Hepatocyte (in vitro differentiated cells): ENCODE measurements around the gene PRLH. TPM values are rescaled to one million over a fixed set of nuclear protein-coding genes. Genes with fewer than 3 reads are reported as not detected.

Source experiments
- DNase-seq: peaks from one replicate; pipeline ENCODE4 v3.0.0-alpha.2; 2016; ENCODE audit warnings: low spot score
- H2AFZ ChIP-seq: fragments of 200-600 bp; sonication (generic); 2 replicates; pipeline ENCODE4 v1.6.0; 2016; ENCODE audit warnings: antibody characterized with exemption, mild to moderate bottlenecking
- H3K27ac ChIP-seq: fragments of 200-600 bp; sonication (generic); 2 replicates; pipeline ENCODE4 v1.5.1; 2016; ENCODE audit warnings: mild to moderate bottlenecking
- H3K27me3 ChIP-seq: fragments of 200-600 bp; sonication (generic); 2 replicates; pipeline ENCODE4 v1.6.1; 2016
- H3K36me3 ChIP-seq: fragments of 200-600 bp; sonication (generic); replicated peaks from 2 replicates; pipeline ENCODE4 v1.5.1; 2016; ENCODE audit warnings: low read depth; ENCODE audit not compliant: insufficient read depth
- H3K4me1 ChIP-seq: fragments of 200-600 bp; sonication (generic); 2 replicates; pipeline ENCODE4 v1.5.1; 2016; ENCODE audit warnings: mild to moderate bottlenecking, moderate library complexity; ENCODE audit not compliant: insufficient read depth
- H3K4me2 ChIP-seq: fragments of 200-600 bp; sonication (generic); 2 replicates; pipeline ENCODE4 v1.6.0; 2016
- H3K4me3 ChIP-seq: fragments of 200-600 bp; sonication (generic); 2 replicates; pipeline ENCODE4 v1.5.1; 2016; ENCODE audit warnings: mild to moderate bottlenecking
- H3K79me2 ChIP-seq: fragments of 200-600 bp; sonication (generic); 2 replicates; pipeline ENCODE4 v1.6.0; 2017; ENCODE audit warnings: mild to moderate bottlenecking
- H3K9me2 ChIP-seq: fragments of 200-600 bp; sonication (generic); replicated peaks from 2 replicates; pipeline ENCODE4 v1.6.0; 2017; ENCODE audit warnings: mild to moderate bottlenecking; ENCODE audit not compliant: insufficient read depth
- H3K9me3 ChIP-seq: fragments of 200-600 bp; sonication (generic); 2 replicates; pipeline ENCODE4 v1.5.1; 2016; ENCODE audit warnings: low read depth, mild to moderate bottlenecking
- H4K20me1 ChIP-seq: fragments of 200-600 bp; sonication (generic); 2 replicates; pipeline ENCODE4 v1.6.0; 2016; ENCODE audit warnings: mild to moderate bottlenecking; ENCODE audit not compliant: insufficient read depth, poor library complexity, severe bottlenecking
- CTCF ChIP-seq: fragments of 200-600 bp; sonication (generic); IDR thresholded peaks from 2 replicates; pipeline ENCODE4 v1.5.1; 2016; ENCODE audit warnings: antibody characterized with exemption, mild to moderate bottlenecking; ENCODE audit not compliant: poor library complexity
- EZH2 ChIP-seq: fragments of 200-600 bp; sonication (generic); IDR thresholded peaks from 2 replicates; pipeline ENCODE4 v1.6.1; 2016; ENCODE audit warnings: antibody characterized with exemption, mild to moderate bottlenecking, borderline replicate concordance
- EZH2phosphoT487 ChIP-seq: fragments of 200-600 bp; sonication (generic); IDR thresholded peaks from one replicate; pipeline ENCODE4 v1.6.1; 2018; ENCODE audit warnings: antibody characterized with exemption, mild to moderate bottlenecking, low read depth, moderate library complexity; ENCODE audit not compliant: unreplicated experiment, severe bottlenecking
- WGBS: methylation state at CpG from one replicate; pipeline ENCODE4 v1.1.6; 2016; ENCODE audit warnings: low lambda C conversion rate; ENCODE audit errors: missing lambda C conversion rate; 5-methylcytosine and 5-hydroxymethylcytosine counted together
- polyA plus RNA-seq: library from polyadenylated mRNA; unstranded; fragments of >200 nt; fragmentation: Nextera tagmentation; extraction: Ambion mirVana; gene quantifications from 2 replicates; pipeline ENCODE4 v1.2.1, GENCODE V29; 2016
- total RNA-seq: library from RNA; depleted of rRNA; stranded (reverse); fragments of >200 nt; gene quantifications from 2 replicates; pipeline ENCODE4 v1.2.3, GENCODE V29; 2014

The PRLH gene
- total and polyA plus RNA-seq, 2 experiments from 2014 or later = not detected

GRCh38 chr2:237574467-237574866 is 8.1 kb downstream of the PRLH start:
- H3K36me3 ChIP-seq = no peaks in the 10 kb centered on the region
- H4K20me1 ChIP-seq = no peaks in the 10 kb centered on the region
- peaks cover 11% of the 10 kb centered on the region for H3K4me1 ChIP-seq
- 94% methylated on average over 9 of the region's 9 CpGs for whole genome bisulfite sequencing
- no peaks in the 10 kb centered on the region for H3K9me2 ChIP-seq
- H3K27me3 ChIP-seq = no peaks in the 10 kb centered on the region
- H3K4me2 ChIP-seq = no peak overlapping the region
- H2AFZ ChIP-seq = no peak overlapping the region
- H3K27ac ChIP-seq = peak overlapping the region; percentile 3
- no peaks in the 10 kb centered on the region for H3K79me2 ChIP-seq
- no peak overlapping the region for H3K4me3 ChIP-seq
- TF ChIP-seq EZH2phosphoT487 = no peak
- no peak for TF ChIP-seq EZH2
- no peak for DNase-seq
- no peaks in the 10 kb centered on the region for H3K9me3 ChIP-seq

- no peak overlapping the region for H2AFZ ChIP-seq
Observed at GRCh38 chr2:237574894-237575868, 8.8 kb downstream of the PRLH start.

GRCh38 chr2:237575869-237576862 is 9.8 kb downstream of the PRLH start:
- no peaks in the 10 kb centered on the region for H3K79me2 ChIP-seq
- H3K36me3 ChIP-seq = no peaks in the 10 kb centered on the region
- TF ChIP-seq CTCF (no peak), EZH2 (no peak), EZH2phosphoT487 (no peak)

More at GRCh38 chr2:237574894-237575868, 8.8 kb downstream of the PRLH start:
- Histone ChIP-seq H3K4me2 (no peak overlapping the region), H3K79me2 (no peaks in the 10 kb centered on the region), H3K27me3 (no peaks in the 10 kb centered on the region), H3K4me1 (peaks cover 11% of the 10 kb centered on the region), H3K27ac (peak overlapping the region; percentile 3), H3K4me3 (no peak overlapping the region), H4K20me1 (no peaks in the 10 kb centered on the region), H3K9me2 (no peaks in the 10 kb centered on the region), H3K9me3 (no peaks in the 10 kb centered on the region), H3K36me3 (no peaks in the 10 kb centered on the region)
- WGBS = 81% methylated on average over 21 of the region's 25 CpGs
- no peak for TF ChIP-seq EZH2phosphoT487
- no peak for TF ChIP-seq CTCF
- peak; percentile 47 for DNase-seq

More at GRCh38 chr2:237575869-237576862, 9.8 kb downstream of the PRLH start:
- H3K9me3 ChIP-seq = no peaks in the 10 kb centered on the region
- H3K4me1 ChIP-seq = peaks cover 11% of the 10 kb centered on the region
- H3K4me3 ChIP-seq = no peak overlapping the region
- no peak overlapping the region for H3K27ac ChIP-seq
- no peak overlapping the region for H3K4me2 ChIP-seq
- H3K27me3 ChIP-seq = no peaks in the 10 kb centered on the region
- WGBS = 88% methylated on average over 27 of the region's 27 CpGs
- no peak for DNase-seq
- H2AFZ ChIP-seq = no peak overlapping the region
- no peaks in the 10 kb centered on the region for H3K9me2 ChIP-seq
- H4K20me1 ChIP-seq = no peaks in the 10 kb centered on the region
